ENCODE results near the gene RPL36AL.

DNA sequence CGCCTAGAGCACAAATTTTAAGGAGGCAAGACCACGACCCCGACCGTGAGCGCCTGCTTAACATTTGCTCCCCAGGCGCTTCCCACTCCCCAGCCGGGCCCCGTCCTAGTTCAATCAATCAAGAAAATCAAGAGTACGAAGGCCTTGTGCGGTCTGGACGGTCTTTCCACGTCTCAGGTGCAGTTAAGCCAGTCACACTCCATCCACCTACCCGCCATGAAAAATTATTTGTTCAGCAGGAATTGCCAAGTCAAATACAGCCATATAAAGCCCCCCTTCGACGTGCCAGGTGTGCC lies 22.3 kb downstream of the RPL36AL start:
- TF ChIP-seq, protein P1, sequence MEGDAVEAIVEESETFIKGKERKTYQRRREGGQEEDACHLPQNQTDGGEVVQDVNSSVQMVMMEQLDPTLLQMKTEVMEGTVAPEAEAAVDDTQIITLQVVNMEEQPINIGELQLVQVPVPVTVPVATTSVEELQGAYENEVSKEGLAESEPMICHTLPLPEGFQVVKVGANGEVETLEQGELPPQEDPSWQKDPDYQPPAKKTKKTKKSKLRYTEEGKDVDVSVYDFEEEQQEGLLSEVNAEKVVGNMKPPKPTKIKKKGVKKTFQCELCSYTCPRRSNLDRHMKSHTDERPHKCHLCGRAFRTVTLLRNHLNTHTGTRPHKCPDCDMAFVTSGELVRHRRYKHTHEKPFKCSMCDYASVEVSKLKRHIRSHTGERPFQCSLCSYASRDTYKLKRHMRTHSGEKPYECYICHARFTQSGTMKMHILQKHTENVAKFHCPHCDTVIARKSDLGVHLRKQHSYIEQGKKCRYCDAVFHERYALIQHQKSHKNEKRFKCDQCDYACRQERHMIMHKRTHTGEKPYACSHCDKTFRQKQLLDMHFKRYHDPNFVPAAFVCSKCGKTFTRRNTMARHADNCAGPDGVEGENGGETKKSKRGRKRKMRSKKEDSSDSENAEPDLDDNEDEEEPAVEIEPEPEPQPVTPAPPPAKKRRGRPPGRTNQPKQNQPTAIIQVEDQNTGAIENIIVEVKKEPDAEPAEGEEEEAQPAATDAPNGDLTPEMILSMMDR (IDR thresholded peaks at IDR 0.05) = no peak
- no peak for TF ChIP-seq POLR2A (IDR thresholded peaks at IDR 0.05; ENCODE audit: low read depth)
